ENCODE results near the gene ZBTB16.

ZBTB16 gene

DNA sequence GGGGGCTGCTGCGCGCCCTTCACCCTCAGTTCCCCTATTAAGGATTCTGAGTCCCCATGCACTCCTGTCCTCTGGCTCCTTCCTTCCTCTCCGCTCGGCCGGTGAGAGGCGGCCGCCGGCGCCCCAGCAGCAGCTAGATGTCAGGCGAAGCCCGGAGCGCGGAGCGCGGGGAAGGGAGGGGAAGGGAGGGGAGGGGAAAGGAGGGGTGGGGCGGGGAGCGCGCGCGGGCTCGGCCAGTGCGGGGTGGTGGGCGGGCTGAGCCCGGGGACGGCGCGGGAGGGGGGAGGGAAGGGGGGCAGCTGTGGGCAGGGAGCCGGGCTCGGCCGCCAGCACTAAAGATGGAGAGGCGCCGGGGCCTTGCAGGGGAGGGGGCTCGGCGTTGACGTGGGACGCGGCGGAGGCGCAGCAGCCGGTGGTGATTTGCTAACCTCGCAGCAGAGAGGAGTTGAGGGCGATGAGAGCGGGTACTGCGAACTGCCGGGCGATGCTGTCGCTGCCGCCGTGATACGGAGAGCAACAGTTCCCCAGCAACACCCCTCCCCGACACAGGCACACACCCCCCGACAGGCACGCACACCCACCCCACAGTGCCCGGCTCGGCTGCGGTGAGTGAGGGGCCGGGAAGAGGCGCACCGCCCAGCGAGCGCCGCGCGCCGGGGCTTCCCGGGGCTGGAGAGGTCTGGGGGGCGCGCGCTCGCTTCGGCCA is at the start of gene ZBTB16 (continued):
- TF ChIP-seq TRIM28 (IDR thresholded peaks at IDR 0.05; ENCODE audit: borderline replicate concordance, low read length), result no peak
- no peak for TF ChIP-seq ZNF175 (tag by site-specific recombination; IDR thresholded peaks at IDR 0.05)
- TF ChIP-seq SETDB1 (IDR thresholded peaks at IDR 0.05; ENCODE audit: insufficient read length, low read length), result no peak
- TF ChIP-seq ZNF76 (tag by site-specific recombination; IDR thresholded peaks at IDR 0.05; ENCODE audit: borderline replicate concordance, low read depth), result peak; percentile 82; the same call in 1 of the 2 replicates
- no peak for TF ChIP-seq ZNF596 (tag by site-specific recombination; IDR thresholded peaks at IDR 0.05)
- peak; percentile 67 for TF ChIP-seq ZNF398 (tag by site-specific recombination; IDR thresholded peaks at IDR 0.05)
- no peak for TF ChIP-seq ZBTB44 (tag by site-specific recombination; IDR thresholded peaks at IDR 0.05)
- no peak for TF ChIP-seq ZNF677 (tag by site-specific recombination; IDR thresholded peaks at IDR 0.05)
- TF ChIP-seq, protein P1, sequence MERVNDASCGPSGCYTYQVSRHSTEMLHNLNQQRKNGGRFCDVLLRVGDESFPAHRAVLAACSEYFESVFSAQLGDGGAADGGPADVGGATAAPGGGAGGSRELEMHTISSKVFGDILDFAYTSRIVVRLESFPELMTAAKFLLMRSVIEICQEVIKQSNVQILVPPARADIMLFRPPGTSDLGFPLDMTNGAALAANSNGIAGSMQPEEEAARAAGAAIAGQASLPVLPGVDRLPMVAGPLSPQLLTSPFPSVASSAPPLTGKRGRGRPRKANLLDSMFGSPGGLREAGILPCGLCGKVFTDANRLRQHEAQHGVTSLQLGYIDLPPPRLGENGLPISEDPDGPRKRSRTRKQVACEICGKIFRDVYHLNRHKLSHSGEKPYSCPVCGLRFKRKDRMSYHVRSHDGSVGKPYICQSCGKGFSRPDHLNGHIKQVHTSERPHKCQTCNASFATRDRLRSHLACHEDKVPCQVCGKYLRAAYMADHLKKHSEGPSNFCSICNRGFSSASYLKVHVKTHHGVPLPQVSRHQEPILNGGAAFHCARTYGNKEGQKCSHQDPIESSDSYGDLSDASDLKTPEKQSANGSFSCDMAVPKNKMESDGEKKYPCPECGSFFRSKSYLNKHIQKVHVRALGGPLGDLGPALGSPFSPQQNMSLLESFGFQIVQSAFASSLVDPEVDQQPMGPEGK (tag by site-specific recombination; IDR thresholded peaks at IDR 0.05), result peak; percentile 62; the same call in 1 of the 2 replicates

- TF ChIP-seq BCL11A (tag by site-specific recombination; IDR thresholded peaks at IDR 0.05; ENCODE audit: low read depth) (no peak), ZNF658 (tag by site-specific recombination; IDR thresholded peaks at IDR 0.05) (no peak), GFI1B (tag by site-specific recombination; IDR thresholded peaks at IDR 0.05) (peak; percentile 76), ZNF501 (tag by site-specific recombination; IDR thresholded peaks at IDR 0.05) (no peak), HOXA7 (CRISPR knock-in tag; IDR thresholded peaks at IDR 0.05; ENCODE audit: borderline replicate concordance) (no peak), WT1 (tag by site-specific recombination; IDR thresholded peaks at IDR 0.05) (no peak), ZNF580 (tag by site-specific recombination; IDR thresholded peaks at IDR 0.05) (no peak)
- TF ChIP-seq, protein P2, sequence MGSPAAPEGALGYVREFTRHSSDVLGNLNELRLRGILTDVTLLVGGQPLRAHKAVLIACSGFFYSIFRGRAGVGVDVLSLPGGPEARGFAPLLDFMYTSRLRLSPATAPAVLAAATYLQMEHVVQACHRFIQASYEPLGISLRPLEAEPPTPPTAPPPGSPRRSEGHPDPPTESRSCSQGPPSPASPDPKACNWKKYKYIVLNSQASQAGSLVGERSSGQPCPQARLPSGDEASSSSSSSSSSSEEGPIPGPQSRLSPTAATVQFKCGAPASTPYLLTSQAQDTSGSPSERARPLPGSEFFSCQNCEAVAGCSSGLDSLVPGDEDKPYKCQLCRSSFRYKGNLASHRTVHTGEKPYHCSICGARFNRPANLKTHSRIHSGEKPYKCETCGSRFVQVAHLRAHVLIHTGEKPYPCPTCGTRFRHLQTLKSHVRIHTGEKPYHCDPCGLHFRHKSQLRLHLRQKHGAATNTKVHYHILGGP (tag by site-specific recombination; IDR thresholded peaks at IDR 0.05), result no peak
- TF ChIP-seq, protein P3, sequence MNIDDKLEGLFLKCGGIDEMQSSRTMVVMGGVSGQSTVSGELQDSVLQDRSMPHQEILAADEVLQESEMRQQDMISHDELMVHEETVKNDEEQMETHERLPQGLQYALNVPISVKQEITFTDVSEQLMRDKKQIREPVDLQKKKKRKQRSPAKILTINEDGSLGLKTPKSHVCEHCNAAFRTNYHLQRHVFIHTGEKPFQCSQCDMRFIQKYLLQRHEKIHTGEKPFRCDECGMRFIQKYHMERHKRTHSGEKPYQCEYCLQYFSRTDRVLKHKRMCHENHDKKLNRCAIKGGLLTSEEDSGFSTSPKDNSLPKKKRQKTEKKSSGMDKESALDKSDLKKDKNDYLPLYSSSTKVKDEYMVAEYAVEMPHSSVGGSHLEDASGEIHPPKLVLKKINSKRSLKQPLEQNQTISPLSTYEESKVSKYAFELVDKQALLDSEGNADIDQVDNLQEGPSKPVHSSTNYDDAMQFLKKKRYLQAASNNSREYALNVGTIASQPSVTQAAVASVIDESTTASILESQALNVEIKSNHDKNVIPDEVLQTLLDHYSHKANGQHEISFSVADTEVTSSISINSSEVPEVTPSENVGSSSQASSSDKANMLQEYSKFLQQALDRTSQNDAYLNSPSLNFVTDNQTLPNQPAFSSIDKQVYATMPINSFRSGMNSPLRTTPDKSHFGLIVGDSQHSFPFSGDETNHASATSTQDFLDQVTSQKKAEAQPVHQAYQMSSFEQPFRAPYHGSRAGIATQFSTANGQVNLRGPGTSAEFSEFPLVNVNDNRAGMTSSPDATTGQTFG (tag by site-specific recombination; IDR thresholded peaks at IDR 0.05; ENCODE audit: borderline replicate concordance), result no peak
- Histone ChIP-seq H3K9me3 (ENCODE audit: control insufficient read depth, insufficient read depth, low read depth, low read length) (no peaks in the 10 kb centered on the region), H3K4me1 (ENCODE audit: control insufficient read depth, insufficient read depth, low read length) (no peaks in the 10 kb centered on the region), H3K4me3 (ENCODE audit: low read depth, low read length) (no peak overlapping the region), H3K36me3 (ENCODE audit: control insufficient read depth in 2 of 2, insufficient read depth in 1 of 2, low read length in 2 of 2) (no peaks in the 10 kb centered on the region), H3K27ac (ENCODE audit: extremely low read depth, low read depth, low read length) (no peak overlapping the region)
- POLR2A ChIA-PET, result no interaction called here
- CTCF ChIA-PET, result interaction anchor here (1.0 kb wide), 1 partner anchor 15 kb away, joined by 3 read pairs; no protein-coding TSS in a partner anchor
Observed at GRCh38 chr11:114010931-114011330, 48.6 kb upstream of the ZBTB16 start.

Data from HEK293 (cell line).